GM12875 (cell line): Measurements from ENCODE around the gene KCNS1.

Source experiments
- H3K4me3 ChIP-seq: one replicate; pipeline ENCODE4 v1.5.1; 2011; ENCODE audit warnings: low read depth, low read length, control low read depth
- CTCF ChIP-seq: IDR thresholded peaks from 2 replicates; pipeline ENCODE4 v1.5.1; 2011; ENCODE audit warnings: low read depth, mild to moderate bottlenecking, control low read depth, inconsistent platforms, low read length, moderate library complexity, borderline replicate concordance; ENCODE audit not compliant: insufficient read depth

The KCNS1 gene

GRCh38 chr20:45114465-45115385, 13.8 kb upstream of the KCNS1 start, which contains the start of gene WFDC5:
WFDC5 (minus strand) TSS chr20:45115174; CDS start chr20:45115083, 91 bp downstream.
- no peak for TF ChIP-seq CTCF
- no peak within 1 kb of the TSS for H3K4me3 ChIP-seq

- H3K4me3 ChIP-seq: no peak overlapping the region
These were observed 12.9 kb upstream of the KCNS1 start for GRCh38 chr20:45113865-45114264.

GRCh38 chr20:45112754-45113153, 11.8 kb upstream of the KCNS1 start:
- H3K4me3 ChIP-seq: no peak overlapping the region
- no peak for TF ChIP-seq CTCF

More at GRCh38 chr20:45113865-45114264, 12.9 kb upstream of the KCNS1 start:
- no peak for TF ChIP-seq CTCF

- peak; percentile 55; the same call in 1 of the 2 replicates for TF ChIP-seq CTCF
These were observed 11.0 kb upstream of the KCNS1 start for GRCh38 chr20:45111799-45112471.

GRCh38 chr20:45111285-45111684, 10.4 kb upstream of the KCNS1 start:
- no peak overlapping the region for H3K4me3 ChIP-seq
- TF ChIP-seq CTCF: no peak

More at GRCh38 chr20:45111799-45112471, 11.0 kb upstream of the KCNS1 start:
- H3K4me3 ChIP-seq: no peak overlapping the region

- H3K4me3 ChIP-seq: no peak overlapping the region
- TF ChIP-seq CTCF: no peak
These were observed 9.4 kb upstream of the KCNS1 start for GRCh38 chr20:45110301-45110700.
